Ramos (cell line): ENCODE measurements around the gene HBG1.
"Not testable (repeated sequence)": the region's sequence is repeated elsewhere in the genome, so short reads cannot be mapped to it uniquely, and the experiment has no call there.

Source experiments
- in situ Hi-C: fragments of 300-500 bp; cut with MboI; formaldehyde crosslinking; loops from one replicate; pipeline ENCODE4 v1.14.3; 2022; ENCODE audit warnings: low sequenced_read_pairs; ENCODE audit not compliant: unreplicated experiment

HBG1 gene

DNA sequence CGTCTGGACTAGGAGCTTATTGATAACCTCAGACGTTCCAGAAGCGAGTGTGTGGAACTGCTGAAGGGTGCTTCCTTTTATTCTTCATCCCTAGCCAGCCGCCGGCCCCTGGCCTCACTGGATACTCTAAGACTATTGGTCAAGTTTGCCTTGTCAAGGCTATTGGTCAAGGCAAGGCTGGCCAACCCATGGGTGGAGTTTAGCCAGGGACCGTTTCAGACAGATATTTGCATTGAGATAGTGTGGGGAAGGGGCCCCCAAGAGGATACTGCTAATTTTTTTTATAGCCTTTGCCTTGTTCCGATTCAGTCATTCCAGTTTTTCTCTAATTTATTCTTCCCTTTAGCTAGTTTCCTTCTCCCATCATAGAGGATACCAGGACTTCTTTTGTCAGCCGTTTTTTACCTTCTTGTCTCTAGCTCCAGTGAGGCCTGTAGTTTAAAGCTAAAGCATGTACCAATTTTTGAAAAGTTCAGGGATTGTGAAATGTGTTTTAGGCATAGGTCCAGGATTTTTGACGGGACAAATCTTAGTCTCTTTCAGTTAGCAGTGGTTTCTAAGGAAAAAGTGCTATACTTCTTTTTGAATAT lies at the start of gene HBG1:
Gene HBG1, minus strand, starts transcription at position 51 of the 590 bp plus-strand sequence. CDS start 53 bp downstream, outside the sequence.
- in situ Hi-C loops = not testable (repeated sequence)

DNA sequence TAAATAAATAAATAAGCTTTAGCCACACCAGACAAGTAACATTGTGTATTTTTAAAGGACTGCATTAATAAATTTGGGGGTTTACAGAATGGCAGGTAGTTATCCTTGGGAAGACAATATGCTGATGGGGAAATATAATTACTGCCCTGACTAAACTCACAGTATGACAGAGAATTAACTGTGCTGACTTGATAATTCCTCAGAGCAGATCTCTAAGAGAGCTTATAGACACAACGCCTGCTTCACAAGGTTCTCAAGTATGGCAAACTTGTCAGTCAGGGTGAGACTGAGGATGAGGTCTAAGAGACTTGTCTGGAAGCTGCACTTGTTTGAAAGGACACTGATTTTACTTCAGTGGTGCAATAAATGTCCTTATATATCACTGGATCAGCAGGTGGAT lies 48.8 kb upstream of the HBG1 start:
- in situ Hi-C loops = no loop called here

DNA sequence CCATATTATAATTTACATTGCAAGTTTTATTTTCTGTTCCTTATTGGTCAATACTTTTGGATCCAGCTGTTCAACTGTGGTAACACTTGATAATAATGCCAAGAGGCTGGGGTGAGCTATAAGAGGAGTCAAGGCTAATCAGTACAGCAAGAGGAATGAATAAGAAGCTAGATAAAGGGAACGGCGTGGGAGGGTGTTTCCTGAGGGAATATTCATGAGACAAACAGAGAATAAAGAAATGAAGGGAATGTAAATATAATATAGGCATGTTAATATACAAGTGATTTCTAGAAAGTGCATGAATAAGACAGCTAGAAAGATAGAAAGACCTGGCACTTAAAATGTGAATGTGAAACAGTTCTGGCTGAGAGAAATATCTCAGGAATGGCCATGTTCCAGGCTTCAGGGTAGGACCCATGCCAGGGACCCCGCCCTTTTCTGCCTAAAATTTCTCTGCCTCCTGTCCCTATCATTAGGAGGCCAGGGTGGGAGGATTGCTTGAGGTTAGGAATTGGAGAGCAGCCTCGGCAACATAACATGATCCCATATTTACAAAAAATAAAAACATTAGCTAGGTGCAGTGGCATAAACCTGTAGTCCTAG lies 48.2 kb upstream of the HBG1 start:
- in situ Hi-C loops = no loop called here

DNA sequence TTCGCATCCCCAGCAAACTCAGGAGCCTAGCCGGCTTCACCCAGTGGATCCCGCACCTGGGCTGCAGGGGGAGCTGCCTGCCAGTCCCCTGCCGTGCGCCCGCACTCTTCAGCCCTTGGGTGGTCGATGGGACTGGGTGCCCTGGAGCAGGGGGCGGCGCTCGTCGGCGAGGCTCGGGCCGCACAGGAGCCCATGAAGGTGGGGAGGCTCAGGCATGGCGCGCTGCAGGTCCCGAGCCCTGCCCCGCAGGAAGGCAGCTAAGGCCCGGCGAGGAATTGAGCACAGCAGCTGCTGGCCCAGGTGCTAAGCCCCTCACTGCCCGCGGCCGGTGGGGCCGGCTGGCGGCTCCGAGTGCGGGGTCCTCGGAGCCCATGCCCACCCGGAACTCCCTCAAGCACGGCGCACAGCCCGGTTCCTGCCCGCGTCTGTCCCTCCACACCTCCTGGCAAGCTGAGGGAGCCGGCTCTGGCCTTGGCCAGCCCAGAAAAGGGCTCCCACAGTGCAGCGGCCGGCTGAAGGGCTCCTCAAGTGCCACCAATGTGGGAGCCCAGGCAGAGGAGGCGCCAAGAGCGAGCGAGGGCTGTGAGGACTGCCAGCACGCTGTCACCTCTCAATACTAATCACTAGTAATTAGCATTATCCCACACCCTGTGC lies 44.8 kb upstream of the HBG1 start:
- in situ Hi-C loops = not testable (repeated sequence)

DNA sequence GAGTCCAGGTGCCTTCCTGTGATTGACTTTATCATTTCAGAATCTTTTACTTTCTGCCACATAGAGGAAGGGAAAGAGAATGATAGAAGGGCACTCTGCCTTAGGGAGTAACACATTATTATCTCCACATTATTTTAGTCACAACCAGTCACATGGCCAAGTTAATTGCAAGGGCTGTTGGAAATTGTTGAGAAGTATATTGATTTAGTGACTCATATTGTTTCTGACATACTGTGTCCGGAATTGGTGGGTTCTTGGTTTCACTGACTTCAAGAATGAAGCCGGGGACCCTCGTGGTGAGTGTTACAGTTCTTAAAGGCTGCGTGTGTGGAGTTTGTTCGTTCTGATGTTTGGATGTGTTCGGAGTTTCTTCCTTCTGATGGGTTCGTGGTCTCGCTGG lies 43.4 kb upstream of the HBG1 start:
- in situ Hi-C loops = no loop called here

DNA sequence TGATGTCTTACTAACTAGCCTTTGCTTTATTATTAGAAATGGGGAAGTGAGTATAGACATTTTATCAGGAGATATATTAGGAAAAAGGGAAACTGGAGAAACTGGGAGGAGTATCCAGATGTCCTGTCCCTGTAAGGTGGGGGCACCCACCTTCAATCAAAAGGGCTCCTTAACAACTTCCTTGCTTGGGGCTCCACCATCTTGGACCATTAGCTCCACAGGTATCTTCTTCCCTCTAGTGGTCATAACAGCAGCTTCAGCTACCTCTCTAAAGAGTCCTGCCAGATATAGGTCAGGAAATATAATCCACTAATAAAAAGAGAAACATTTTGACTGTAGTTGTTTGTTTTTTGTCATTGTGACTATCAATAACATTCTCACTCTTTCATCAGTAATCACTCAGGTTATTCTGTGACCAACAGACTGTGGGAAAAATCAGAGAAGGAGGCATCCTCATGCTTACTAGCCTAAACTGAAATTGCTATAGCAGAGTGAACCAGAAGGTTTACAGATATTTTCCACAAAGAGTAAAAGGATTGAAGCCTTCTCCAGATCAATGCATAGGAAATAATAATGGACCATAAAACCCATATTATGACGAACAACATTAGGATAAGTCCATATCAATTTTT lies 41.7 kb upstream of the HBG1 start:
- in situ Hi-C loops = no loop called here

DNA sequence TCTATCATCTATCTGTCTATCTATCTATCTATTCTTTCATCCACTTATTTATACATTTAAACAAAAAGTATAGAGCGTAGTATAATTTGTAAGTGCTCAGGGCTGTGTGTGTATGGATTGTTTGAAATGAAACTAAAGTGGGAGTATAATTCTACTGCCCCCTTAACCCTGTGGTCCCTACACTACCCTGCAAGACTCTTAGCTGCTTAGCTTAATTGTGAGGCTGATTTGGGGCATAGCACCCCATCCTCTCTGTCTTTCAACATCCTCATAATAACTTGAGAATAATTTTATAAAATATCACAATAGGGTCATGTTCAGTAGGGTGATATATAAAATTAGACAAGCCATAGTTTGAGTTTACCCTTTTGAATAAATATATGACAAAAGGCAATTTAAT lies 40.4 kb upstream of the HBG1 start:
- in situ Hi-C loops = no loop called here

DNA sequence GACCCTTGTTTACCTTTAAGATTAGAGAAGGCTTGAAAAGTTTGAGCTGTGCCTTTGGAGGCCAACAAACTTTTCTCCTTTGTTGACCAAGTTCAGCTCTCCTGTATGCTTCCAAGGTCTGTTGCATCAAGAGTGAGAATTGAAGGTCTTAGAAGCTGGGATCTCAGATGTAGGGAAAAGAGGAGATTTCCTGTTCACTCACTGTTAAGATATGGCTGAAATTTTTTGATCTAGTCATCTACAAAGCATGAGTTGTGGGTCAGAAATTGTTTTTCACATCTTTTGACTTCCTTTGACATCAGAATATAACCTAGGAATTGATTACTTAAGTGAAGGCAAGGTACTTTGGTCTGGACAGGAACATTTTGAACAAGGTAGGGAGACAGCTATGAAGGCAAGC lies 40.0 kb upstream of the HBG1 start:
- in situ Hi-C loops = no loop called here

DNA sequence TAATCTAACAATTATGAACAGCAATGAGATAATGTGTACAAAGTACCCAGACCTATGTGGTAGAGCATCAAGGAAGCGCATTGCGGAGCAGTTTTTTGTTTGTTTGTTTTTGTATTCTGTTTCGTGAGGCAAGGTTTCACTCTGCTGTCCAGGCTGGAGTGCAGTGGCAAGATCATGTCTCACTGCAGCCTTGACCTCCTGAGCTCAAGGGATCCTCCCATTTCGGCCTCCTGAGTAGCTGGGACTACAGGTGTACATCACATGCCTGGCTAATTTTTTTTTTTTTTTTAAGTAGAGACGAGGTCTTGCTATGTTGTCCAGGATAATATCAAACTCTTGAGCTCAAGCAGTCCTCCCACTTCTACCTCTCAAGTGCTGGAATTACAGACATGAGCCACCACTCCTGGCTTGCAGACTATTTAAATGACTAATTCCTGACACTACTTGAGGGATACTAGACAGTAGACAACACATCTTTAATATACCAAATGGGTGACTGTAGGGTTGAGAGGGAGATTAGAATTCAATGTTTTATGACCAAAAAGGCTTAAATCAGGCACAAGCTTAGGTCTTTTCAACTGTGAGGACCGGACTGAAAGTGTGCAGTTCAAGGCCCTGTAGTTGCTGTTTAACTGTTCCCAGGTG lies 39.4 kb upstream of the HBG1 start:
- in situ Hi-C loops = no loop called here

DNA sequence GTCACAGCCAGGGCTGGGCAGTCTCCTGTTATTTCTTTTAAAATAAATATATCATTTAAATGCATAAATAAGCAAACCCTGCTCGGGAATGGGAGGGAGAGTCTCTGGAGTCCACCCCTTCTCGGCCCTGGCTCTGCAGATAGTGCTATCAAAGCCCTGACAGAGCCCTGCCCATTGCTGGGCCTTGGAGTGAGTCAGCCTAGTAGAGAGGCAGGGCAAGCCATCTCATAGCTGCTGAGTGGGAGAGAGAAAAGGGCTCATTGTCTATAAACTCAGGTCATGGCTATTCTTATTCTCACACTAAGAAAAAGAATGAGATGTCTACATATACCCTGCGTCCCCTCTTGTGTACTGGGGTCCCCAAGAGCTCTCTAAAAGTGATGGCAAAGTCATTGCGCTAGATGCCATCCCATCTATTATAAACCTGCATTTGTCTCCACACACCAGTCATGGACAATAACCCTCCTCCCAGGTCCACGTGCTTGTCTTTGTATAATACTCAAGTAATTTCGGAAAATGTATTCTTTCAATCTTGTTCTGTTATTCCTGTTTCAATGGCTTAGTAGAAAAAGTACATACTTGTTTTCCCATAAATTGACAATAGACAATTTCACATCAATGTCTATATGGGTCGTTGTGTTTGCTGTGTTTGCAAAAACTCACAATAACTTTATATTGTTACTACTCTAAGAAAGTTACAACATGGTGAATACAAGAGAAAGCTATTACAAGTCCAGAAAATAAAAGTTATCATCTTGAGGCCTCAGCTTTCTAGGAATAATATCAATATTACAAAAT lies 38.6 kb upstream of the HBG1 start:
- in situ Hi-C loops = no loop called here

DNA sequence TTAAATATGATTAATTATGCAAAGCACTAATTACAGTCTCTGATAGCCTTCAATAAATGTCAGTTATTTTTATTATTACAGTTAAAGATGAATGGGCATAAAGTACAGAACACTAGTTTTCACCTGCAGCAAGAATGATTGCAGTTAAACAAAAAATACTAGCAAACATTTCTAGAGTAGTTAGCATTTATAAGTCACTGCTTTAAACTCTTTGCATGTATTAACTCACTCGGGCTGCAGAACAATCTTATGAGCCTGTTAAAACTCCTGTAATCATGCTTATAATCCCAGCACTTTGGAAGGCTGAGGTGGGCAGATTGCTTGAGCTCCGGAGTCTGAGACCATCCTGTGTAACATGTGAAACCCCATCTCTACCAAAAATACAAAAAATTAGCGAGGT lies 37.2 kb upstream of the HBG1 start:
- in situ Hi-C loops = no loop called here

DNA sequence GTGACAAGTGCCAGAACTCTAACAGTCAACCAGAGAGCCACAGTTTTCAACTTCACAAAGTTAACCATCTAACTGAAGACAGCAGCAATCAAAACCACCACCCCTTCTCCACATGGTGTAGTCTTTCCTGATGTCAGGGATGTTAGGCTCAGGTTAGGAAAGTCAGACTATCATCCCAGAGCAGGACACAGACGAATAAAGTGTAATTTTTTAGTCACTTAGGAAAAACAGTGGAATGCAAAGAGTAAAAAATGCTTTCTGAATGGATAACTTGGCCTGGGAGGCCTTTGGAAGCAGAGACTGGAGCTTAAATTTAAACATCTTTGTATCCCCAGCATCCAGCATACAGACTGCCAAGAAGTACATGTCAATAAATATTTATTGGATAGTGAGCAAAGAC lies 36.7 kb upstream of the HBG1 start:
- in situ Hi-C loops = no loop called here

DNA sequence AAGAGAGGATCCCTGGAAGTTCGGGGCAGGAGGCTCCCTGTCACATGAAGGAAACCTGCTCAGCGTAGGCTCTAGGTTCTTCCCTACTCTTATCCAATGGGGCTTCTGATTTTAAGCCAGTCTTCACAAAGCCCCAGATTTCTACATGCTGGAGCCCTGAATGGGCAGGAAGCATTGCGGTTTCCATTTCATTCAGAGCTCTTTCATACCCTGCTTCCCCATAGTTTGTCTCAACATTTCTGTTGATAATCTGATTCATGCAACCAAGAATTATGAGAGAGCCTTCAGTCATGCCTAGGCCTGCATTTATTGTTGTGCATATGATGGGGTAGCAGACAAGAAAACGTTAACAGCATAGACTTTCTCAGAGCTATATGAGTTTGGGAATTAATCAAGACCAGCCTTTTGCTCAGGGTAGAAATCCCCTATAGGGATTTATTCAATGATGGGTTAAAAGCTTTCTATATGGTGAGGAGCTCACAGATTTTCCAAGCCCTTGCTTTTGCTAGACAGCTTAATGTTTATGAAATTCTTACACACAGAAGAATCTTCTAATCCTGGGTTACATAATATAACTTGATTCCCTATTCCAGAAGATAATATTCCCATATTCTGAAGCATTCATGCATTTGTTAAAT lies 36.2 kb upstream of the HBG1 start:
- in situ Hi-C loops = no loop called here

DNA sequence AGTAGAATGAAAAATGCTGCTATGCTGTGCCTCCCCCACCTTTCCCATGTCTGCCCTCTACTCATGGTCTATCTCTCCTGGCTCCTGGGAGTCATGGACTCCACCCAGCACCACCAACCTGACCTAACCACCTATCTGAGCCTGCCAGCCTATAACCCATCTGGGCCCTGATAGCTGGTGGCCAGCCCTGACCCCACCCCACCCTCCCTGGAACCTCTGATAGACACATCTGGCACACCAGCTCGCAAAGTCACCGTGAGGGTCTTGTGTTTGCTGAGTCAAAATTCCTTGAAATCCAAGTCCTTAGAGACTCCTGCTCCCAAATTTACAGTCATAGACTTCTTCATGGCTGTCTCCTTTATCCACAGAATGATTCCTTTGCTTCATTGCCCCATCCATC lies 35.0 kb upstream of the HBG1 start:
- in situ Hi-C loops = no loop called here

DNA sequence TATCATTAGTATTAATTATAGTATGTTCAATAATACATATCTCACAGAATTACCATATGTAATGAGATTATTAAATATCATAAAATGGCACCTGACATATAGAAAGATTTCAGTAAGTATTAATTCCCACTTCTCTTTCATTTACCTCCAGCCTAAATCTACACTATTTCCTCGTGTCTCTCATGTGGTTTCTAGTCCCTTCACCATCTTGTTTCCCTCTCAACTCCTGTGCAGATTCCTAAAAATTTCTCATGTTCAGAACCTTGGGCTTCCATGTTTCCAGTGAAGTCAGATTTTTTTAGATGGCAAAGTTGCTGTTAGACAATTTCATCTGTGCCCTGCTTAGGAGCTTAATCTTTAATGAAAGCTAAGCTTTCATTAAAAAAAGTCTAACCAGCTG lies 34.2 kb upstream of the HBG1 start:
- in situ Hi-C loops = no loop called here

DNA sequence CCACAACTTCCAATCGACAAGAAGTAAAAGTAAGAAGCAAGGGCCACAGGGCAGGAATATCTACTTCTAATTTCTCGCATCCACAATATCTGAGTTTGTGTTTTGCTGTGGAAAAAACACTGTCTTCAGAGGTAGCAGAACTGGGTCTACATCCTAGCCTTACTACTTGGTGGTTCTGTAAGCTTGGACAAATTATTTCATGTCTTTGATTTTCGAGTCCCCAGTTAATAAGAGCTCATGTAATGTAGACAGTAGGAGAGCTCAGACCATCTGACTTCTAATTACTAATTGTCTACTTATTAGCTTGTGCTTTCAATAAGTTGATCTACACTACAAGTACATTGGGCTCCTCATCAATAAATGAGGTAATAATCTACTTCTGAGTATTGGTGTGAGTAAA lies 33.4 kb upstream of the HBG1 start:
- in situ Hi-C loops = no loop called here

DNA sequence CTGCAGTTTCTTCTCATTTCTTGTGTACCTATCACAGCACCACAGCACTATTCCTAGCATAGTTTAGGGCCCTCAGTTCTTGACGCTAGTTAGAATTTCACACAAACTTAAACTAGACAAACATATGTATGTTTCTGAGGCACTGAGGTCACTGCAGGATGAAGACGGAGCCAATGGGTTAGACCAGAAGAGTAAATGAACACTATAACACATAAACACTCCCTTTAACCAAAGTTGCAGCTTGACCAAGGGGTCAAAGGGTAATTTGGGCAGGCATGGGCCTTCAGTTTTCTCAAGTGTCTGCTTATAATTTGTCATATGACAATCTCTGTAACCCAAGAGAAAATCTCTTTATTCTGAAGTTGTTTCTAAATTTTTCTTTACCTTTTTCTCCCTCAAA lies 33.0 kb upstream of the HBG1 start:
- in situ Hi-C loops = no loop called here

DNA sequence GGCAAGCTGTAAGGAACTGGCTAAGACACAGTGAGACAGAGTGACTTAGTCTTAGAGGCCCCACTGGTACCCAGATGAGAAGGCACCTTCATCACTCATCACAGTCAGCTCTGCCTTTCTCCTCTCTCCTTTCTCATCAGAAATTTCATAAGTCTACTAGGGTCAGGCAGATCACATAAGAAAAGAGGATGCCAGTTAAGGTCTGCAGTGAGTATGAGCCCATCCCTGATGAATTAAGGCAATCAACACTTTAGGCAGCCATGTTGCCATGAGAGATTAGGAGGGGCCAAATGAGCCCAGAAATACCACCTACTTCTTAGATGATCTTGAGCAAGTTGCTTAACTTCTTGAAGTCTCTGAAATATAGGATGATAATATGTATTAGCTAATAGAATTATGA lies 31.9 kb upstream of the HBG1 start:
- in situ Hi-C loops = no loop called here

DNA sequence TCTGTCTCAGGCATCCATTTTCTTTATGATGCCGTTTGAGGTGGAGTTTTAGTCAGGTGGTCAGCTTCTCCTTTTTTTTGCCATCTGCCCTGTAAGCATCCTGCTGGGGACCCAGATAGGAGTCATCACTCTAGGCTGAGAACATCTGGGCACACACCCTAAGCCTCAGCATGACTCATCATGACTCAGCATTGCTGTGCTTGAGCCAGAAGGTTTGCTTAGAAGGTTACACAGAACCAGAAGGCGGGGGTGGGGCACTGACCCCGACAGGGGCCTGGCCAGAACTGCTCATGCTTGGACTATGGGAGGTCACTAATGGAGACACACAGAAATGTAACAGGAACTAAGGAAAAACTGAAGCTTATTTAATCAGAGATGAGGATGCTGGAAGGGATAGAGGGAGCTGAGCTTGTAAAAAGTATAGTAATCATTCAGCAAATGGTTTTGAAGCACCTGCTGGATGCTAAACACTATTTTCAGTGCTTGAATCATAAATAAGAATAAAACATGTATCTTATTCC lies 31.0 kb upstream of the HBG1 start:
- in situ Hi-C loops = no loop called here
